ENCODE results near the gene TNNI3K. TPM values are rescaled to one million over a fixed set of nuclear protein-coding genes. Genes with fewer than 3 reads are reported as not detected.

Gene TNNI3K
- total RNA-seq, 1 experiment from 2014 or later = not detected

DNA sequence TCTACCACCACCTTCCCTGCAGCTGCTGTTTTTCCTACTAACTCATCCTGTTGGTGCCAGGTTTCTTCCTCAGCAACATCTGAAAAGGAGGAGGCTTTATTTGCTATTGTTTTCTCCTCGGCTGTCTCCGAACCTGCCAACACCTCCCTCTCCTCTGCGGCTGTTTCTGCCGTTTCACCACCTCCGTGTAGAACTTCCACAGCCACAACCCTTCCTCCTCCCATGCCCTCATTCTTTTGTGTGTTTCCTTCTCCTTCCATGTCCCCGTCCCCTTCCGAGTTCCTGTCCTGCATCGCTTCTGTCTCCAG lies 336.3 kb downstream of the TNNI3K start:
- no peak for DNase-seq (ENCODE audit: low read depth)

- no peak for DNase-seq (ENCODE audit: low read depth)
These were observed 336.7 kb downstream of the TNNI3K start for GRCh38 chr1:74571891-74572290.

- DNase-seq (ENCODE audit: low read depth) = no peak
These were observed 342.9 kb downstream of the TNNI3K start for GRCh38 chr1:74578101-74578500.

DNA sequence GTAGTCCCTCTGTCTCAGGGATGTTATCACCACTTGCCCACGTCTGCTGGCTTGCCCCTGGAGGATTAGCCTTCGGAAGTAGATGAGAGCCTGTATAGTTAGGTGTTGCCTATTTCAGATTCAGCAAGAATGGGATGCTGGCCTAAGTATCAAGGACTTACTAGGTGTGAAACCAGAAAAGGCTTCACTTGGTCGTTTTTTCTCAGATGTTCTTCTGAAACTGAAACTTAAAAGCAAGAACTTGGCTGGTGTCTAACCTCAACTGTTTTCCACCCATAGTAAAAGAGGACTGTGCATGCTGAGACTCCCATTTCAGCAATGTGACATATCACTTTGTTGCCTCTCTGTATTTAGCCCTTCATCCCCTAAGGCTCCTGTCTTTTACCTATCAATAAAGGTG lies 344.2 kb downstream of the TNNI3K start:
- DNase-seq (ENCODE audit: low read depth) = no peak

- no peak for DNase-seq (ENCODE audit: low read depth)
These were observed 348.2 kb downstream of the TNNI3K start for GRCh38 chr1:74583397-74583796.

DNA sequence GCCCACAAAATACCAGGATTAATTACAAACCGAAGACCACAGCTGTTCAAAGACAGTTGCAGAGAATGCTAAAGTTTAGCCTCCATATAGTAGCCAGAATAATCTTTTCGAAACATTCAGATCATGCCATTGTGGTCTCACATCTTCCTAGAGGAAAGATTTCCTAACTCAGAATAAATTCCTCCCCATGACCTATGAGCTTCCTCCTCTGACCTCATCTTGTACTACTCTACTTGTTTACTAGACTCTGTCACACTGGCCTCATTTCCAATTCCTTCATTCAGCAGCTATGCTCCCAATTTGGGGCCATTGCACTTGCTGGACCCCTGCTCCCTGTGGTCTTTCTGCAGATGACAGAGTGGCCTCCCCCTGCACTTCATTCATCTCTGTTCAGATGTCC lies 349.0 kb downstream of the TNNI3K start:
- no peak for DNase-seq (ENCODE audit: low read depth)

DNA sequence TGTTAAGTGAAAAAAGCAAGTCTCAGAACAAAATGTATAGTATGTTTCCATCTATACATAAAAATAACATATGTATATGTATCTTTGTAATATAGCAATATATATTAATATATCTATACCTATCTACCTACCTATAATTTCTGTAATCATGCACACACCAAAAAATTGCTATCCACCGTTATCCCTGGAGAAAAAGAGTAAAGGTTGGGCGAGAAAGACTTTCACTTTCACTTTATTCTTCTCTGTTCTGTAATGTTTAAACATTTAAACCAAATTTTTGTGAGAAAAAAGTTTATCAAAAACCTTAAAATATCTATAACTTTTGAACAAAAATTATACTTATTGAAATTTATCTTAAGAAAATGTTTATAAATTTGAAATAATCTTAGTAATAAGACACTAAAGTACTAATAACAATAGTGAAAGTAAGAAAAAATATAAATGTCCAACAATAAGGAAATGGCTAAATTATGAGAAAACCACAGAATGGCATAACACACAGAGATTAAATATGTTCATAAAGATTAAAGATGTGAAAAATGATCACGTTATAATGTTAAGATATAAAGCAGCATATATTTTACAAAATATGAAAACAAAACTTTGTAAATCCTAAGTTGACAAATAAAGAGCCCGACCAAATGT lies 351.2 kb downstream of the TNNI3K start:
- no peak for DNase-seq (ENCODE audit: low read depth)

DNA sequence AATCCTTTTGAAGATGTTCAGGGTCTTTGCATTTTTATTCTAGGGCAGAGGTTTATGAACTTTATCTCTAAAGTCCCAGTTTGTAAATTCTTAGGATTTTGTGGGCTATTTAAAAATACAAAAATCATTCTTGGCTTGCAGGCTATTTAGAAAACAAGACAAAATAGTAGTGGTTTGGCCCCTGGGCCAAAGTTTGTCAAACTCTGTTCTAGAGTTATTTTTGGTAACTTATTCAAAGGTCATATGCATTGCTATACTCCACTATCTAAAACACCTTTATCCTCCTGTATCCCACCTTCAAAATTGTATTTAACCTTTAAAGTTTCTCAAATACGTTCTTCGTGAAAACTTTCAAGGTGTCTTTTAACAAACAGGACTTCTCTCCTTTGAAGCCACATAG lies 352.7 kb downstream of the TNNI3K start:
- DNase-seq (ENCODE audit: low read depth) = no peak

- DNase-seq (ENCODE audit: low read depth) = no peak
These were observed 355.1 kb downstream of the TNNI3K start for GRCh38 chr1:74590288-74590687.

- no peak for DNase-seq (ENCODE audit: low read depth)
These were observed 356.8 kb downstream of the TNNI3K start for GRCh38 chr1:74591949-74592348.

- DNase-seq (ENCODE audit: low read depth) = no peak
These were observed 357.6 kb downstream of the TNNI3K start for GRCh38 chr1:74592580-74593355.

Other genes starting within 250 kb of the TNNI3K start
- 0.69 and 1.3 TPM in 2 replicates for gene LRRIQ3, start 37.2 kb upstream of the TNNI3K start, total RNA-seq (2014; rRNA removed; shearing (Covaris generic))
- gene FPGT, start 37.1 kb upstream of the TNNI3K start, total RNA-seq (2014; rRNA removed; shearing (Covaris generic)) = 12.3 and 20.9 TPM in 2 replicates

Data from Daoy (cell line).